Skeletal muscle tissue (tissue), 4 donors: ENCODE data around the gene SLC41A3. TPM values are rescaled to one million over a fixed set of nuclear protein-coding genes. Genes with fewer than 3 reads are reported as not detected.

Experiments
- H3K27ac ChIP-seq: one replicate; pipeline ENCODE4 v1.7.0; 2013; ENCODE audit warnings: mild to moderate bottlenecking, low read depth, low read length, inconsistent platforms
- H3K27me3 ChIP-seq, 3 donors: one replicate each; pipeline ENCODE4 v1.7.0; 2013; ENCODE audit warnings: low read length in 3 of 3; ENCODE audit not compliant: control insufficient read depth in 3 of 3, insufficient read depth in 3 of 3
- H3K36me3 ChIP-seq, 3 donors: one replicate each; pipeline ENCODE4 v1.7.0; 2013; ENCODE audit warnings: low read length in 3 of 3; ENCODE audit not compliant: control insufficient read depth in 3 of 3, insufficient read depth in 3 of 3
- H3K4me1 ChIP-seq, 3 donors: one replicate each; pipeline ENCODE4 v1.7.0; 2013; ENCODE audit warnings: low read length in 3 of 3, mild to moderate bottlenecking in 3 of 3; ENCODE audit not compliant: control insufficient read depth in 3 of 3, insufficient read depth in 3 of 3
- H3K4me3 ChIP-seq, 3 donors: one replicate each; pipeline ENCODE4 v1.7.0; 2013; ENCODE audit warnings: low read length in 3 of 3
- H3K9ac ChIP-seq, 3 donors: one replicate each; pipeline ENCODE4 v1.7.0; 2013; ENCODE audit warnings: low read length in 3 of 3, mild to moderate bottlenecking in 3 of 3, moderate library complexity in 2 of 3, low read depth in 1 of 3
- H3K9me3 ChIP-seq, 3 donors: one replicate each; pipeline ENCODE4 v1.7.0; 2013; ENCODE audit warnings: low read length in 3 of 3; ENCODE audit not compliant: control insufficient read depth in 3 of 3
- total RNA-seq: library from RNA; depleted of rRNA; stranded (reverse); fragments of >200 nt; gene quantifications from one replicate; pipeline ENCODE4 v1.2.3, GENCODE V29; 2014
- donor health status: Osteomylitis.

Gene SLC41A3
- total RNA-seq, 1 donor from 2014 or later, result 31.3 TPM

GRCh38 chr3:126127904-126128303 is 44.0 kb upstream of the SLC41A3 start:
- peaks cover 0 to 4% (median 3%) of the 10 kb centered on the region in 3 donors for H3K4me1 ChIP-seq
- H3K36me3 ChIP-seq, result peaks cover 1 to 24% (median 21%) of the 10 kb centered on the region in 3 donors
- H3K27ac ChIP-seq, result no peak overlapping the region
- no peaks in the 10 kb centered on the region for H3K9me3 ChIP-seq
- no peak overlapping the region for H3K4me3 ChIP-seq
- H3K9ac ChIP-seq, result no peak overlapping the region
- H3K27me3 ChIP-seq, result no peaks in the 10 kb centered on the region

- Histone ChIP-seq H3K4me3 (no peak overlapping the region), H3K9ac (no peak overlapping the region), H3K27me3 (no peaks in the 10 kb centered on the region), H3K27ac (no peak overlapping the region), H3K36me3 (peaks cover 1 to 24% (median 21%) of the 10 kb centered on the region in 3 donors), H3K9me3 (no peaks in the 10 kb centered on the region), H3K4me1 (peaks cover 0 to 4% (median 3%) of the 10 kb centered on the region in 3 donors)
Observed at GRCh38 chr3:126127452-126127851, 43.5 kb upstream of the SLC41A3 start.

DNA sequence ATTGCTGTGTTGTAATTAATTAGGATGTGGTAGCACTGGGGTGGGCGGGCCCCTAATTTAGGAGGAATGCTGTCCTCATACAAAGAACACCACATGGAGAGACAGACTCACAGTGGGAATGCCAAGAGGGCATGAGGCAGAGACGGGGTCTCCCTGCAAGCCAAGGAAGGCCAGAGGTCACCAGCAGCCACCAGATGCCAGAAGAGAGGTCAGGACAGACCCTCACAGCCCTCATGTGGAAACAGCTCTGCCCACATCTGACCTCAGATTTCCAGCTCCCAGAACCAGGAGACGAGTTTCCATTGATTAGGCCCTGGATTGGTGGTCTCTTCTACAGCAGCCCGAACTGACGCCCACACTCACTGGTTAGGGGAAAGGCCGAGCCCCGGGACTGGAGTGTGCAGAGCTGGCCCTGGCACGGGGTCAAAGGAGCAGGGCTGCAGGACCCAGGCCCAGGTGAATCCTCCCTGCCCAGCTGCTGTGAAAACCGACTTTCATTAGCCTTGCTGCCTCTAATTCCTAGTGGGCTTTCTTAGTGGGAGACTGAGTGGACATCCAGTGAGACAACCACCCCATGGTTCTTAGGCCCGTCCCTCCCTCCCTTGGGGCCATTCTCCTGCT is 43.0 kb upstream of the SLC41A3 start:
- H3K9ac ChIP-seq, result no peak overlapping the region
- H3K27ac ChIP-seq, result no peak overlapping the region
- H3K9me3 ChIP-seq, result no peaks in the 10 kb centered on the region
- no peak overlapping the region for H3K4me3 ChIP-seq
- peaks cover 0 to 4% (median 3%) of the 10 kb centered on the region in 3 donors for H3K4me1 ChIP-seq
- peaks cover 1 to 24% (median 22%) of the 10 kb centered on the region in 3 donors for H3K36me3 ChIP-seq
- no peaks in the 10 kb centered on the region for H3K27me3 ChIP-seq

DNA sequence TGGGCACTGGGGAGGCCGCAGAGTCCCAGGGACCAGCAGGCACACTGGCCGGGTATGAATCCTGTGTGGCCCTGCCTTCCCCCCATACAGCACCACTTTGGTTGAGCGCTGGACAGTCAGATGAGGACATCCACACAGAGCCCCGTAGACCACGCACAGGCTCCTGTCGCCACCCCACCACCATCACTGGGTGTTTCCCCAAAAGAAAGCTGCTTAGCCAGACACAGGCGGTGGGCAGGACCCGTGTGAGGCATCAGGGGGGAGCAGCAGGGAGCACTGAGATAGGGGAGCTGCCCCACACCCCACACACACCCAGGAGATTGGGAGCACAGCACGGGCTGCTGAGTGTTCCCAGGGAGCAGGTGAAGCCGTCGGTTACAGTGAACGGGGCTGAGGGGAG is 42.4 kb upstream of the SLC41A3 start:
- Histone ChIP-seq H3K9ac (no peak overlapping the region), H3K4me3 (no peak overlapping the region), H3K36me3 (peaks cover 1 to 24% (median 24%) of the 10 kb centered on the region in 3 donors), H3K27me3 (no peaks in the 10 kb centered on the region), H3K27ac (no peak overlapping the region), H3K4me1 (peaks cover 0 to 4% (median 3%) of the 10 kb centered on the region in 3 donors), H3K9me3 (no peaks in the 10 kb centered on the region)

GRCh38 chr3:126125781-126126251 is 41.9 kb upstream of the SLC41A3 start:
- H3K36me3 ChIP-seq, result peaks cover 1 to 21% (median 21%) of the 10 kb centered on the region in 3 donors
- peaks cover 0 to 4% (median 3%) of the 10 kb centered on the region in 3 donors for H3K4me1 ChIP-seq
- no peaks in the 10 kb centered on the region for H3K9me3 ChIP-seq

DNA sequence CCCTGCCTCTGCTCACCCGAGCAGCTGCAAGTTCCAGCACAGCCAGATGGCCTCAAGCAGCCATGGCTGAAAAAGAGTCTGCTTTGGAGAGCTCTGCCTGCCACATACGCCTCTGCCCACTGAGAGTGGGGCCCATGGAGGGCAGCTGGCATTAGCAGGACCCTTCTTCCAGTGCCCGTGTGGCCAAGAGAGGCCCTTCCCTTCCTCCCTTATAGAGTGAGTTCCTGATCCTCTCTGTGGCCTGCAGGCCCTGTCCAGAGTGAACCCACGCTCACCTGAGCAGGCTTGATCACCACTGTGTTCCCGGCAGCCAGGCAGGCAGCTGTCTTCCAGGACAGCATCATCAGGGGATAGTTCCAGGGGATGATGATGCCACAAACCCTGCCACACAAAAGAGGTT is 41.4 kb upstream of the SLC41A3 start:
- H3K4me1 ChIP-seq, result peaks cover 0 to 6% (median 3%) of the 10 kb centered on the region in 3 donors
- no peak overlapping the region for H3K4me3 ChIP-seq
- no peaks in the 10 kb centered on the region for H3K27me3 ChIP-seq
- H3K36me3 ChIP-seq, result peaks cover 1 to 21% (median 21%) of the 10 kb centered on the region in 3 donors
- no peaks in the 10 kb centered on the region for H3K9me3 ChIP-seq
- no peak overlapping the region for H3K9ac ChIP-seq
- H3K27ac ChIP-seq, result no peak overlapping the region

More at GRCh38 chr3:126125781-126126251, 41.9 kb upstream of the SLC41A3 start:
- Histone ChIP-seq H3K27ac (no peak overlapping the region), H3K27me3 (no peaks in the 10 kb centered on the region), H3K9ac (no peak overlapping the region), H3K4me3 (no peak overlapping the region)

DNA sequence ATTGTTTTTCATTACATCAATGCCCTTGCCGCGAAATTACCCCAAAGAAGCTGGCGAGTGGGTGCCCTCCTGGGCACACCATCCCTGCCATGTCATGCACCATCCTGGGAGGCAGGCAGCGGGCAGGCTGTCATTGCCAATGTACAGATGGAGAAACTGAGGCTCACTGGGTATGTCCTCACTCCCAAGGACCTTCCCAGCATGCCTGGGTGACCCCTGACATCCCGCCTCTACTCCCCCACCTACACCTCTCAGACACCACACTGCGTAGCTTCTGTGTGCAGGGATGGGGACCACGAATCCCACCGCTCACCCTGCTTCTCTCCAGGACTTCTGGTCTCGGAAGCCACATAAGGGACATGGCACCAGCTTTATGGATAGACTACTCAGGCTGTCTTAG is 41.0 kb upstream of the SLC41A3 start:
- H3K27ac ChIP-seq, result no peak overlapping the region
- H3K27me3 ChIP-seq, result no peaks in the 10 kb centered on the region
- H3K4me1 ChIP-seq, result peaks cover 0 to 9% (median 3%) of the 10 kb centered on the region in 3 donors
- no peak overlapping the region for H3K9ac ChIP-seq
- H3K9me3 ChIP-seq, result no peaks in the 10 kb centered on the region
- H3K36me3 ChIP-seq, result peaks cover 1 to 21% (median 20%) of the 10 kb centered on the region in 3 donors
- H3K4me3 ChIP-seq, result no peak overlapping the region

DNA sequence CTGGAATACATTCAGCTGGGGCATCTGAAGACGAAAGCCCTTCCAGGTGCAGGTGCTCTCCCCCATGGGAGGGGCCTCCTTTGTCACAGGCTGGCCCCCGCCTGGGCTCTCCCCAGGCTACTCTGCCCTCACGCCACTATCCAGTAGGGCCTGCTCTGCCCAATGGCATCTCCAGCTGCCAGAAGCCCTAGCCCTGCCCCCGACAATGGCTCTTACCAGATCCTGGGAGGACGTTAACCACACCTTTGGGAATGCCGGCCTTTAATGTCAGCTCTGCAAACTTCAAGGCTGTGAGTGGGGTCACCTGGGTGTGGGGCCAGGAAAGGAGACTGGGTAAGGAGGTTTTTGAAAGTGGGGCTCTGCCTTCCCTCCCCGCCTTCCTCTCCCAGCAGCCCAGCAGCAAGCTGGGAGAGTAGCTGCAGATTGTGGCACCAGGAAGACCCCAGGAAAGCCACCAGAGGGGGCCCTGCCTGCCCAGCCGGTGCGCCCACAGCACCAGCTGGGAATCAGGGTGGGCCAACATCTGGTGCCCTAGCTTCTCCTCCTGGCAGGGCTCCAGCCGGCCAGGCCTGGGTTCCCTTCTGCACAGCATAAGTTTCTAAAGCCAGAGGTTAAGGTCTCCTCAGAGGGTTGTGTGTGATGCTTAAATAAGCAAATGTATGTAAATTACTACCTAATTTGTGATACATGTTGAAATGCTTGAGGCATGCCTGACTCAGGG is 40.4 kb upstream of the SLC41A3 start:
- Histone ChIP-seq H3K36me3 (peaks cover 0 to 19% (median 17%) of the 10 kb centered on the region in 3 donors), H3K4me3 (no peak overlapping the region), H3K27ac (no peak overlapping the region), H3K9ac (no peak overlapping the region), H3K4me1 (peaks cover 0 to 12% (median 7%) of the 10 kb centered on the region in 3 donors), H3K27me3 (no peaks in the 10 kb centered on the region), H3K9me3 (no peaks in the 10 kb centered on the region)

DNA sequence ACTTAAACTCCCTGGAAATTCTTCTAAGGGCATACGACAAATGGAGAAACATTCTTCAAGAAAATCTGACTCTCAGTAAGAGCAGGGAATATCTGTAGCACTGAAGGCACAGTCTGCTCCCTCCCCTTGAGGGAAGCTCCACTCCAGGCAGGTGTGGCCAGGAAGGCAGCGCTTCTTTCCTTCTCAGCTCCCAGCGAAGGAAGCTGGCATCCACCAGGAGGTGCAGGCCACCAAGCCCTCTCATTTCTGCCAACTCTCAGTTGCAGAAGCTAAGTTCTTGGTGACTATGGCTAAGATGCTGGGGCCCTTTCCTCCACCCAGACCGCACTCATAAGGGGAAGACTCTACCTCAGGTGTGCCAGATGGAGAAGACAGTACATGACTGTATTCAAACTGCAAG is 37.7 kb upstream of the SLC41A3 start:
- Histone ChIP-seq H3K9ac (no peak overlapping the region), H3K9me3 (no peaks in the 10 kb centered on the region), H3K27me3 (no peaks in the 10 kb centered on the region), H3K4me1 (peaks cover 10 to 24% (median 18%) of the 10 kb centered on the region in 3 donors), H3K27ac (no peak overlapping the region), H3K4me3 (no peak overlapping the region), H3K36me3 (peaks cover 0 to 15% (median 14%) of the 10 kb centered on the region in 3 donors)

DNA sequence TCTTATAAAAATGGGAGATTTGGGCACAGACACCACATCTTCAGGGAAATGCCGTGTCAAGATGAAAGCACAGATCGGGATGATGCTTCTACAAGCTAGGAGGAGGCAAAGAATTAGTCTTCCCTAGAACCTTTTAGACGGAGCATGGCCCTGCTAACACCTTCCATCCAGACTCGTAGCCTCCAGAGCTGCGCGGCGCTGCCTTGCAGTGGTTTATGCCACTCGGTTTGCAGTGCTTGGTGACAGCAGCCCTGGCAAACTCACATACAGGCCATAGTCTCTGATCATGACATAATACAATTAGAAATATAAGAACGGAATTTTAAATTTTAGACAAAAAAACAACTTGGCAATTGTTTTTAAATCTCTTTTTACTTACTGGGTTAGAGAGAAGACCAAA is 37.1 kb upstream of the SLC41A3 start:
- Histone ChIP-seq H3K4me1 (peaks cover 10 to 24% (median 18%) of the 10 kb centered on the region in 3 donors), H3K9me3 (no peaks in the 10 kb centered on the region), H3K27me3 (no peaks in the 10 kb centered on the region), H3K9ac (no peak overlapping the region), H3K36me3 (peaks cover 0 to 21% (median 15%) of the 10 kb centered on the region in 3 donors), H3K4me3 (no peak overlapping the region), H3K27ac (no peak overlapping the region)
